GM23338 (cell line): ENCODE results near the gene SLC9A2. TPM values are rescaled to one million over a fixed set of nuclear protein-coding genes. Genes with fewer than 3 reads are reported as not detected.

Experiments used
- ATAC-seq: fragments of 200-7000 bp; cut with Tn5 transposase; 3 replicates; pipeline ENCODE4 v1.9.1; 2020
- DNase-seq: peaks from one replicate; pipeline ENCODE4 v3.0.0-alpha.2; 2015; ENCODE audit warnings: low spot score
- H2AFZ ChIP-seq: fragments of 200-600 bp; sonication (generic); 2 replicates; pipeline ENCODE4 v1.8.0; 2016; ENCODE audit warnings: antibody characterized with exemption, mild to moderate bottlenecking, moderate library complexity
- H3F3A ChIP-seq: fragments of 200-600 bp; sonication (generic); replicated peaks from 2 replicates; pipeline ENCODE4 v1.8.0; 2017; ENCODE audit warnings: antibody characterized with exemption, mixed run types, low read depth
- H3K27ac ChIP-seq: fragments of 200-600 bp; sonication (generic); 2 replicates; pipeline ENCODE4 v1.6.1; 2016; ENCODE audit warnings: low read depth
- H3K27me3 ChIP-seq: fragments of 200-600 bp; sonication (generic); 2 replicates; pipeline ENCODE4 v1.8.0; 2016; ENCODE audit warnings: mild to moderate bottlenecking, mixed run types, moderate library complexity; ENCODE audit not compliant: insufficient read depth
- H3K36me3 ChIP-seq: fragments of 200-600 bp; sonication (generic); 2 replicates; pipeline ENCODE4 v1.8.0; 2016; ENCODE audit warnings: mild to moderate bottlenecking; ENCODE audit not compliant: insufficient read depth
- H3K4me1 ChIP-seq: fragments of 200-600 bp; sonication (generic); 2 replicates; pipeline ENCODE4 v1.8.0; 2016; ENCODE audit warnings: mild to moderate bottlenecking, moderate library complexity; ENCODE audit not compliant: insufficient read depth
- H3K4me2 ChIP-seq: fragments of 200-600 bp; sonication (generic); 2 replicates; pipeline ENCODE4 v1.7.1; 2017; ENCODE audit warnings: mixed run types
- H3K4me3 ChIP-seq: fragments of 200-600 bp; sonication (generic); 2 replicates; pipeline ENCODE4 v1.6.1; 2016; ENCODE audit warnings: mixed run types
- H3K79me2 ChIP-seq: fragments of 200-600 bp; sonication (generic); replicated peaks from 2 replicates; pipeline ENCODE4 v1.8.0; 2017; ENCODE audit warnings: mild to moderate bottlenecking; ENCODE audit not compliant: insufficient read depth
- H3K9me2 ChIP-seq: fragments of 200-600 bp; sonication (generic); 2 replicates; pipeline ENCODE4 v1.8.0; 2017; ENCODE audit not compliant: insufficient read depth
- H4K20me1 ChIP-seq: fragments of 200-600 bp; sonication (generic); replicated peaks from 2 replicates; pipeline ENCODE4 v1.8.0; 2017; ENCODE audit warnings: mild to moderate bottlenecking; ENCODE audit not compliant: insufficient read depth
- H3K27ac Mint-ChIP-seq: 2 replicates; pipeline ENCODE4 v1.8.0; 2020; ENCODE audit warnings: inconsistent platforms, mild to moderate bottlenecking, moderate library complexity, mixed read lengths
- H3K27me3 Mint-ChIP-seq: 3 replicates; pipeline ENCODE4 v1.8.0; 2022; ENCODE audit warnings: low read depth, mild to moderate bottlenecking, moderate library complexity, mixed read lengths, inconsistent platforms; ENCODE audit not compliant: insufficient read depth, poor library complexity
- H3K36me3 Mint-ChIP-seq: 3 replicates; pipeline ENCODE4 v1.8.0; 2021; ENCODE audit warnings: low read depth, mild to moderate bottlenecking, inconsistent platforms, moderate library complexity, mixed read lengths
- H3K4me1 Mint-ChIP-seq: 3 replicates; pipeline ENCODE4 v1.8.0; 2020; ENCODE audit warnings: mild to moderate bottlenecking, inconsistent platforms, mixed read lengths
- H3K4me3 Mint-ChIP-seq: 3 replicates; pipeline ENCODE4 v1.8.0; 2021; ENCODE audit warnings: moderate library complexity, mild to moderate bottlenecking, inconsistent platforms, mixed read lengths
- H3K9me3 Mint-ChIP-seq: 3 replicates; pipeline ENCODE4 v1.8.0; 2020; ENCODE audit warnings: moderate library complexity, mild to moderate bottlenecking, inconsistent platforms, mixed read lengths
- EZH2 ChIP-seq: fragments of 200-600 bp; sonication (generic); IDR thresholded peaks from one replicate; pipeline ENCODE4 v1.8.0; 2017; ENCODE audit warnings: antibody characterized with exemption, mild to moderate bottlenecking, low read depth; ENCODE audit not compliant: unreplicated experiment
- JUNB ChIP-seq: IDR thresholded peaks from one replicate; pipeline ENCODE4 v1.6.1; 2016; ENCODE audit warnings: antibody characterized with exemption; ENCODE audit not compliant: unreplicated experiment
- ZNF331 ChIP-seq: fragments of 250-450 bp; sonication (Bioruptor Pico); IDR thresholded peaks from 2 replicates; pipeline ENCODE4 v1.5.0; 2020; ENCODE audit warnings: low read depth, mild to moderate bottlenecking, moderate library complexity
- ZNF462 ChIP-seq: fragments of 250-450 bp; sonication (Bioruptor Pico); IDR thresholded peaks from 2 replicates; pipeline ENCODE4 v1.5.0; 2020; ENCODE audit warnings: mild to moderate bottlenecking, moderate library complexity
- long read RNA-seq: library from polyadenylated mRNA; unstranded; transcript quantifications from one replicate; pipeline ENCODE4 v2.0.0, GENCODE V29; 2020; ENCODE audit not compliant: unreplicated experiment
- polyA plus RNA-seq: library from polyadenylated mRNA; unstranded; fragments of >200 nt; fragmentation: Nextera tagmentation; extraction: Ambion mirVana; gene quantifications from 2 replicates; pipeline ENCODE4 v1.2.1, GENCODE V29; 2016
- total RNA-seq: library from RNA; depleted of rRNA; stranded (reverse); fragments of >200 nt; shearing (Covaris generic); gene quantifications from 2 replicates; pipeline ENCODE4 v1.2.3, GENCODE V29; 2014; rRNA removed
- TF ChIP-seq, protein P1 (sequence below), 2 experiments: fragments of 200-600 bp in 1 of 2; sonication (generic) in 1 of 2; conservative IDR thresholded peaks; 2 replicates each; pipeline versions ENCODE4 v1.5.1 to v1.6.1; 2016 to 2017; ENCODE audit warnings: antibody characterized with exemption in 2 of 2, low read depth in 2 of 2, mild to moderate bottlenecking in 2 of 2, moderate library complexity in 1 of 2

Gene SLC9A2, protein sequence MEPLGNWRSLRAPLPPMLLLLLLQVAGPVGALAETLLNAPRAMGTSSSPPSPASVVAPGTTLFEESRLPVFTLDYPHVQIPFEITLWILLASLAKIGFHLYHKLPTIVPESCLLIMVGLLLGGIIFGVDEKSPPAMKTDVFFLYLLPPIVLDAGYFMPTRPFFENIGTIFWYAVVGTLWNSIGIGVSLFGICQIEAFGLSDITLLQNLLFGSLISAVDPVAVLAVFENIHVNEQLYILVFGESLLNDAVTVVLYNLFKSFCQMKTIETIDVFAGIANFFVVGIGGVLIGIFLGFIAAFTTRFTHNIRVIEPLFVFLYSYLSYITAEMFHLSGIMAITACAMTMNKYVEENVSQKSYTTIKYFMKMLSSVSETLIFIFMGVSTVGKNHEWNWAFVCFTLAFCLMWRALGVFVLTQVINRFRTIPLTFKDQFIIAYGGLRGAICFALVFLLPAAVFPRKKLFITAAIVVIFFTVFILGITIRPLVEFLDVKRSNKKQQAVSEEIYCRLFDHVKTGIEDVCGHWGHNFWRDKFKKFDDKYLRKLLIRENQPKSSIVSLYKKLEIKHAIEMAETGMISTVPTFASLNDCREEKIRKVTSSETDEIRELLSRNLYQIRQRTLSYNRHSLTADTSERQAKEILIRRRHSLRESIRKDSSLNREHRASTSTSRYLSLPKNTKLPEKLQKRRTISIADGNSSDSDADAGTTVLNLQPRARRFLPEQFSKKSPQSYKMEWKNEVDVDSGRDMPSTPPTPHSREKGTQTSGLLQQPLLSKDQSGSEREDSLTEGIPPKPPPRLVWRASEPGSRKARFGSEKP
- total RNA-seq: 0.08 and 0.24 TPM in 2 replicates
- 0.03 and 0.05 TPM in 2 replicates for polyA plus RNA-seq
- long read RNA-seq: 0 reads

GRCh38 chr2:102619414-102620319 is at the start of gene SLC9A2:
SLC9A2 (plus strand) TSS chr2:102619553; CDS start chr2:102619849, 296 bp downstream.
- ATAC-seq: peak; percentile 83

DNA sequence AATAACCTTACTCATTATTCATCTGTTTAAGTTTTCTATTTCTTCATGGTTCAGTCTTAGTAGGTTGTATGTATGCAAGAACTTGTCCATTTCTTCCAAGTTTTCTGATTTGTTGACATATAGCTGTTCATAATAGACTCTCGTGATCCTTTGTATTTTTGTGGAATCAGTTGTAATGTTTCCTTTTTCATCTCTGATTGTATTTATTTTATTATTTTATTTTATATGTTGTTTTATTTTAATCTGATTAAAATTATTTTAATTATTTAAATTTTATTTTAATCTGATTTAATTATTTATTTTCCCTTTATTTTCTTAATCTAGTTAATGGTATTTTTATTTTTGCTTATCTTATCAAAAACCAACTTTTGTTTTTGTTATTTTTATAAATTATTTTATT is 43.5 kb upstream of the SLC9A2 start:
- peaks cover 8% of the 10 kb centered on the region; the same call in 1 of the 3 replicates for H3K36me3 Mint-ChIP-seq
- H3K4me3 Mint-ChIP-seq: no peak overlapping the region
- H3K4me2 ChIP-seq: no peak overlapping the region
- no peak overlapping the region for H3K27ac Mint-ChIP-seq
- DNase-seq (no peak), ATAC-seq (no peak)
- no peaks in the 10 kb centered on the region; the same call in 1 of the 2 replicates for H3K4me1 ChIP-seq
- no peaks in the 10 kb centered on the region for H3K4me1 Mint-ChIP-seq
- H2AFZ ChIP-seq: no peak overlapping the region
- H3K9me3 Mint-ChIP-seq: peaks cover 12% of the 10 kb centered on the region; the same call in 2 of the 3 replicates
- no peak overlapping the region for H3K4me3 ChIP-seq
- H3F3A ChIP-seq: no peaks in the 10 kb centered on the region
- H3K27me3 Mint-ChIP-seq: no peaks in the 10 kb centered on the region
- no peaks in the 10 kb centered on the region for H3K79me2 ChIP-seq
- no peak overlapping the region for H3K27ac ChIP-seq
- H4K20me1 ChIP-seq: no peaks in the 10 kb centered on the region
- no peaks in the 10 kb centered on the region for H3K36me3 ChIP-seq
- H3K27me3 ChIP-seq: no peaks in the 10 kb centered on the region
- H3K9me2 ChIP-seq: peaks cover 7% of the 10 kb centered on the region
- TF ChIP-seq, protein P1, sequence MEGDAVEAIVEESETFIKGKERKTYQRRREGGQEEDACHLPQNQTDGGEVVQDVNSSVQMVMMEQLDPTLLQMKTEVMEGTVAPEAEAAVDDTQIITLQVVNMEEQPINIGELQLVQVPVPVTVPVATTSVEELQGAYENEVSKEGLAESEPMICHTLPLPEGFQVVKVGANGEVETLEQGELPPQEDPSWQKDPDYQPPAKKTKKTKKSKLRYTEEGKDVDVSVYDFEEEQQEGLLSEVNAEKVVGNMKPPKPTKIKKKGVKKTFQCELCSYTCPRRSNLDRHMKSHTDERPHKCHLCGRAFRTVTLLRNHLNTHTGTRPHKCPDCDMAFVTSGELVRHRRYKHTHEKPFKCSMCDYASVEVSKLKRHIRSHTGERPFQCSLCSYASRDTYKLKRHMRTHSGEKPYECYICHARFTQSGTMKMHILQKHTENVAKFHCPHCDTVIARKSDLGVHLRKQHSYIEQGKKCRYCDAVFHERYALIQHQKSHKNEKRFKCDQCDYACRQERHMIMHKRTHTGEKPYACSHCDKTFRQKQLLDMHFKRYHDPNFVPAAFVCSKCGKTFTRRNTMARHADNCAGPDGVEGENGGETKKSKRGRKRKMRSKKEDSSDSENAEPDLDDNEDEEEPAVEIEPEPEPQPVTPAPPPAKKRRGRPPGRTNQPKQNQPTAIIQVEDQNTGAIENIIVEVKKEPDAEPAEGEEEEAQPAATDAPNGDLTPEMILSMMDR (conservative IDR thresholded peaks at IDR 0.05; ENCODE audit: low read depth in 2 of 2): no peak
- TF ChIP-seq JUNB (no peak), ZNF462 (CRISPR knock-in tag) (no peak)

More at GRCh38 chr2:102619414-102620319, at the start of gene SLC9A2:
- peaks cover 3% of the 10 kb centered on the region; the same call in 1 of the 3 replicates for H3K36me3 Mint-ChIP-seq
- H3K36me3 ChIP-seq: no peaks in the 10 kb centered on the region
- H3K4me3 Mint-ChIP-seq: peak within 1 kb of the TSS; percentile 79
- H3K4me1 ChIP-seq: peaks cover 8% of the 10 kb centered on the region
- peak; percentile 76 for DNase-seq
- peaks cover 16% of the 10 kb centered on the region for H3K4me1 Mint-ChIP-seq
- peak within 1 kb of the TSS; percentile 82 for H3K4me2 ChIP-seq
- H3K27ac ChIP-seq: no peak within 1 kb of the TSS
- peak within 1 kb of the TSS; percentile 56 for H3K4me3 ChIP-seq
- peak within 1 kb of the TSS; percentile 96 for H2AFZ ChIP-seq
- no peaks in the 10 kb centered on the region; the same call in 1 of the 2 replicates for H4K20me1 ChIP-seq
- no peak within 1 kb of the TSS for H3K27ac Mint-ChIP-seq
- H3K9me3 Mint-ChIP-seq: no peaks in the 10 kb centered on the region; the same call in 2 of the 3 replicates
- H3F3A ChIP-seq: 0 out of 2 replicates have a peak, but pooled peaks cover 5% of the 10 kb centered on the region
- peaks cover 57% of the 10 kb centered on the region for H3K27me3 ChIP-seq
- H3K79me2 ChIP-seq: no peaks in the 10 kb centered on the region
- peaks cover 36% of the 10 kb centered on the region for H3K27me3 Mint-ChIP-seq
- TF ChIP-seq EZH2 (peak; percentile 39), ZNF331 (no peak)
- H3K9me2 ChIP-seq: no peaks in the 10 kb centered on the region
